IMR-90 (cell line): Measurements from ENCODE around the gene SLC4A7. TPM values are rescaled to one million over a fixed set of nuclear protein-coding genes. Genes with fewer than 3 reads are reported as not detected.

Experiments
- ATAC-seq: fragments of 200-7000 bp; cut with Tn5 transposase; 2 replicates; pipeline ENCODE4 v1.9.1; 2020; ENCODE audit warnings: low read depth, mild to moderate bottlenecking, moderate library complexity
- BruUV-seq: library from RNA; stranded (reverse); fragments of 400-500 nt; replicated peaks from 2 replicates; lab custom pipeline; 2021; lab: Mats Ljungman, UMichigan
- CTCF ChIA-PET: fragments of 300-600 bp; formaldehyde crosslinking; extraction: SDS; loops from one replicate; lab custom pipeline; 2021; ENCODE audit warnings: antibody characterized with exemption; lab: Yijun Ruan, JAX
- POLR2A ChIA-PET: fragments of 300-600 bp; sonication (Branson Sonifier 250); formaldehyde crosslinking; loops from one replicate; lab custom pipeline; 2022; ENCODE audit warnings: antibody characterized with exemption; ENCODE audit not compliant: unreplicated experiment; lab: Charles Lee
- DNase-seq: peaks from one replicate; pipeline ENCODE4 v3.0.0; 2013
- H2AFZ ChIP-seq: replicated peaks from 2 replicates; pipeline ENCODE3; 2013; ENCODE audit warnings: low read length, mild to moderate bottlenecking; ENCODE audit not compliant: poor library complexity
- H2AK5ac ChIP-seq: 2 replicates; pipeline ENCODE4 v1.6.1; 2013; ENCODE audit warnings: low read depth, low read length, inconsistent platforms
- H2AK9ac ChIP-seq: replicated peaks from 2 replicates; pipeline ENCODE3; 2013; ENCODE audit warnings: mild to moderate bottlenecking, low read depth, low read length, moderate library complexity; ENCODE audit not compliant: poor library complexity
- H2BK120ac ChIP-seq: 2 replicates; pipeline ENCODE4 v1.6.1; 2013; ENCODE audit warnings: low read depth, low read length, inconsistent platforms
- H2BK15ac ChIP-seq: 3 replicates; pipeline ENCODE4 v1.6.1; 2013; ENCODE audit warnings: low read depth, low read length, inconsistent platforms
- H2BK20ac ChIP-seq: 2 replicates; pipeline ENCODE4 v1.6.1; 2013; ENCODE audit warnings: low read depth, mild to moderate bottlenecking, inconsistent platforms, low read length, moderate library complexity
- H2BK5ac ChIP-seq: 2 replicates; pipeline ENCODE4 v1.6.1; 2013; ENCODE audit warnings: mild to moderate bottlenecking, low read depth, low read length, inconsistent platforms; ENCODE audit not compliant: poor library complexity, severe bottlenecking
- H3K14ac ChIP-seq: replicated peaks from 2 replicates; pipeline ENCODE4 v1.6.1; 2013; ENCODE audit warnings: low read depth, low read length, inconsistent platforms
- H3K18ac ChIP-seq: 2 replicates; pipeline ENCODE4 v1.6.1; 2013; ENCODE audit warnings: low read depth, low read length, control low read depth
- H3K23ac ChIP-seq: 2 replicates; pipeline ENCODE4 v1.6.1; 2013; ENCODE audit warnings: low read depth, low read length, inconsistent platforms
- H3K27ac ChIP-seq: 2 replicates; pipeline ENCODE4 v1.5.1; 2013; ENCODE audit warnings: mild to moderate bottlenecking, control low read depth, low read length; ENCODE audit not compliant: insufficient read depth
- H3K27me3 ChIP-seq: 2 replicates; pipeline ENCODE4 v1.6.1; 2013; ENCODE audit warnings: low read length; ENCODE audit not compliant: control insufficient read depth, insufficient read depth
- H3K36me3 ChIP-seq: 2 replicates; pipeline ENCODE4 v1.6.1; 2013; ENCODE audit warnings: low read length, mixed read lengths; ENCODE audit not compliant: control insufficient read depth, insufficient read depth
- H3K4ac ChIP-seq: 2 replicates; pipeline ENCODE4 v1.6.1; 2013; ENCODE audit warnings: low read depth, low read length, inconsistent platforms
- H3K4me1 ChIP-seq: 2 replicates; pipeline ENCODE4 v1.6.1; 2013; ENCODE audit warnings: low read length, mixed read lengths; ENCODE audit not compliant: control insufficient read depth, insufficient read depth
- H3K4me2 ChIP-seq: 2 replicates; pipeline ENCODE4 v1.6.1; 2013; ENCODE audit warnings: low read depth, mild to moderate bottlenecking, control low read depth, low read length, moderate library complexity
- H3K4me3 ChIP-seq: 2 replicates; pipeline ENCODE4 v1.5.1; 2013; ENCODE audit warnings: low read depth, mild to moderate bottlenecking, control low read depth, low read length, moderate library complexity; ENCODE audit not compliant: insufficient read depth
- H3K56ac ChIP-seq: 2 replicates; pipeline ENCODE4 v1.6.1; 2013; ENCODE audit warnings: low read length, inconsistent platforms; ENCODE audit not compliant: insufficient read depth; ENCODE audit errors: extremely low read depth
- H3K79me1 ChIP-seq, 2 experiments: 2 replicates each; pipeline ENCODE4 v1.6.1; 2013; ENCODE audit warnings: low read length in 2 of 2, inconsistent platforms in 1 of 2, low read depth in 1 of 2
- H3K9ac ChIP-seq: 2 replicates; pipeline ENCODE4 v1.6.1; 2013; ENCODE audit warnings: low read depth, low read length, control low read depth
- H3K9me1 ChIP-seq: 2 replicates; pipeline ENCODE4 v1.6.1; 2013; ENCODE audit warnings: low read length, inconsistent platforms; ENCODE audit not compliant: insufficient read depth
- H3K9me3 ChIP-seq: 2 replicates; pipeline ENCODE4 v1.6.1; 2013; ENCODE audit warnings: low read length; ENCODE audit not compliant: control insufficient read depth, insufficient read depth
- H4K20me1 ChIP-seq: 2 replicates; pipeline ENCODE4 v1.6.1; 2013; ENCODE audit warnings: low read length, inconsistent platforms; ENCODE audit not compliant: insufficient read depth
- H4K5ac ChIP-seq: 2 replicates; pipeline ENCODE4 v1.6.1; 2013; ENCODE audit warnings: mild to moderate bottlenecking, low read depth, low read length, control low read depth
- H4K8ac ChIP-seq, 2 experiments: 2 replicates each; pipeline ENCODE4 v1.6.1; 2013; ENCODE audit warnings: low read depth in 2 of 2, low read length in 2 of 2, control low read depth in 1 of 2, inconsistent platforms in 1 of 2
- H4K91ac ChIP-seq: 2 replicates; pipeline ENCODE4 v1.6.1; 2013; ENCODE audit warnings: low read depth, low read length, inconsistent platforms; ENCODE audit not compliant: insufficient read depth
- BHLHE40 ChIP-seq: fragments of 150-350 bp; IDR thresholded peaks from 2 replicates; pipeline ENCODE4 v1.6.1; 2016; ENCODE audit warnings: mild to moderate bottlenecking, low read depth, low read length
- CEBPB ChIP-seq: IDR thresholded peaks from 2 replicates; pipeline ENCODE4 v1.6.1; 2012; ENCODE audit warnings: low read depth, low read length, improper control_type of control experiment
- CHD1 ChIP-seq: IDR thresholded peaks from 2 replicates; pipeline ENCODE4 v1.6.1; 2012; ENCODE audit warnings: low read depth, low read length, improper control_type of control experiment
- CTCF ChIP-seq: conservative IDR thresholded peaks from 2 replicates; pipeline ENCODE4 v1.5.1; 2012; ENCODE audit warnings: mild to moderate bottlenecking, low read depth, low read length, improper control_type of control experiment
- ELK1 ChIP-seq: fragments of 150-350 bp; IDR thresholded peaks from 2 replicates; pipeline ENCODE4 v1.6.1; 2016; ENCODE audit warnings: low read depth, mild to moderate bottlenecking, low read length, moderate library complexity, borderline replicate concordance
- FOS ChIP-seq: fragments of 150-350 bp; IDR thresholded peaks from 2 replicates; pipeline ENCODE4 v1.6.1; 2016; ENCODE audit warnings: low read depth, low read length
- MAFK ChIP-seq: IDR thresholded peaks from 2 replicates; pipeline ENCODE4 v1.6.1; 2012; ENCODE audit warnings: low read depth, low read length, improper control_type of control experiment
- MXI1 ChIP-seq: IDR thresholded peaks from 2 replicates; pipeline ENCODE4 v1.6.1; 2012; ENCODE audit warnings: low read depth, mild to moderate bottlenecking, low read length, moderate library complexity, borderline replicate concordance
- NFE2L2 ChIP-seq: fragments of 150-350 bp; IDR thresholded peaks from 2 replicates; pipeline ENCODE4 v1.6.1; 2016; ENCODE audit warnings: low read depth, mild to moderate bottlenecking, low read length
- POLR2A ChIP-seq: IDR thresholded peaks from 2 replicates; pipeline ENCODE4 v1.6.1; 2012; ENCODE audit warnings: mild to moderate bottlenecking, low read depth, low read length
- RAD21 ChIP-seq: IDR thresholded peaks from 2 replicates; pipeline ENCODE4 v1.6.1; 2012; ENCODE audit warnings: low read length, improper control_type of control experiment
- RCOR1 ChIP-seq: IDR thresholded peaks from 2 replicates; pipeline ENCODE4 v1.6.1; 2012; ENCODE audit warnings: mild to moderate bottlenecking, low read length, improper control_type of control experiment; ENCODE audit not compliant: insufficient replicate concordance
- RFX5 ChIP-seq: IDR thresholded peaks from 2 replicates; pipeline ENCODE4 v1.8.0; 2012; ENCODE audit warnings: low read depth, mild to moderate bottlenecking, low read length, moderate library complexity
- USF2 ChIP-seq: fragments of 150-350 bp; IDR thresholded peaks from 2 replicates; pipeline ENCODE4 v1.6.1; 2017; ENCODE audit warnings: mild to moderate bottlenecking, antibody characterized with exemption, low read length, low read depth
- dilution Hi-C: fragments of 300-500 bp; cut with HindIII; formaldehyde crosslinking; loops from one replicate; pipeline ENCODE4 v1.14.3; 2018; ENCODE audit warnings: low sequenced_read_pairs; ENCODE audit not compliant: unreplicated experiment
- in situ Hi-C: fragments of 300-500 bp; cut with MboI; formaldehyde crosslinking; loops from 3 replicates; pipeline ENCODE4 v1.14.3; 2019; ENCODE audit warnings: low sequenced_read_pairs, inconsistent platforms, mixed read lengths
- intact Hi-C: fragments of 100-400 bp; cut with micrococcal nuclease; formaldehyde crosslinking; loops from 2 replicates; pipeline ENCODE4 v1.10.0; 2022
- polyA plus RNA-seq, 3 experiments: library from polyadenylated mRNA; depleted of rRNA; stranded (reverse); fragments of >200 nt; gene quantifications; 2 replicates each; pipeline ENCODE4 v1.2.3, GENCODE V29; 2012; ENCODE audit warnings: low replicate concordance in 1 of 3
- total RNA-seq: library from RNA; depleted of rRNA; stranded (reverse); fragments of >200 nt; gene quantifications from 2 replicates; pipeline ENCODE4 v1.2.3, GENCODE V29; 2012

Gene SLC4A7
- total and polyA plus RNA-seq, 2 of the 4 experiments (the other 2 are of a cell fraction): 17.7 to 50.4 TPM

GRCh38 chr3:27385504-27385903, 98.7 kb downstream of the SLC4A7 start:
- ATAC-seq (no peak), DNase-seq (no peak)
- no peak overlapping the region for H4K8ac ChIP-seq
- TF ChIP-seq CEBPB (no peak), ELK1 (no peak), RCOR1 (no peak), BHLHE40 (no peak), CTCF (no peak), RAD21 (no peak), USF2 (no peak), NFE2L2 (no peak), MAFK (no peak), RFX5 (no peak), POLR2A (no peak), CHD1 (no peak), FOS (no peak), MXI1 (no peak)
- H3K4ac ChIP-seq: no peak overlapping the region
- H4K5ac ChIP-seq: no peak overlapping the region
- ChIA-PET CTCF (no interaction called here), POLR2A (no interaction called here)
- peaks cover 4 to 19% of the 10 kb centered on the region in 2 experiments; a peak in 2 of 4 replicates for H3K79me1 ChIP-seq
- H3K18ac ChIP-seq: no peak overlapping the region
- no peak overlapping the region for H2BK15ac ChIP-seq
- no peak overlapping the region for H3K23ac ChIP-seq
- no peak overlapping the region for H2BK5ac ChIP-seq
- no peak overlapping the region for H4K91ac ChIP-seq
- H3K9me3 ChIP-seq: no peaks in the 10 kb centered on the region
- H2AK5ac ChIP-seq: no peak overlapping the region
- no peak overlapping the region for H3K27ac ChIP-seq
- H4K20me1 ChIP-seq: no peaks in the 10 kb centered on the region
- no peak overlapping the region for H3K56ac ChIP-seq
- no peaks in the 10 kb centered on the region for H3K4me1 ChIP-seq
- no peak overlapping the region for H3K9ac ChIP-seq
- H3K36me3 ChIP-seq: peaks cover 12% of the 10 kb centered on the region
- H3K27me3 ChIP-seq: no peaks in the 10 kb centered on the region
- H3K4me2 ChIP-seq: no peak overlapping the region
- no peak overlapping the region for H2BK20ac ChIP-seq
- intact Hi-C loops: loop anchor here (5.0 kb wide), 1 partner anchor 37 kb away; no protein-coding TSS in a partner anchor
- no peak overlapping the region for H2AFZ ChIP-seq
- no peak overlapping the region for H3K14ac ChIP-seq
- no TSS peak for BruUV-seq
- H3K4me3 ChIP-seq: no peak overlapping the region
- H3K9me1 ChIP-seq: no peaks in the 10 kb centered on the region
- in situ Hi-C loops: no loop called here
- H2BK120ac ChIP-seq: no peak overlapping the region
- dilution Hi-C loops: no loop called here
- no peak overlapping the region for H2AK9ac ChIP-seq
